NB4 (cell line): ENCODE results near the gene SDHB.

ENCODE experiments used
- MYC ChIP-seq: IDR thresholded peaks from 2 replicates; pipeline ENCODE4 v1.6.1; 2011; ENCODE audit warnings: low read depth, low read length
- TF ChIP-seq, protein P1 (sequence below): IDR thresholded peaks from one replicate; pipeline ENCODE4 v1.5.1; 2012; ENCODE audit warnings: low read depth, low read length

DNA sequence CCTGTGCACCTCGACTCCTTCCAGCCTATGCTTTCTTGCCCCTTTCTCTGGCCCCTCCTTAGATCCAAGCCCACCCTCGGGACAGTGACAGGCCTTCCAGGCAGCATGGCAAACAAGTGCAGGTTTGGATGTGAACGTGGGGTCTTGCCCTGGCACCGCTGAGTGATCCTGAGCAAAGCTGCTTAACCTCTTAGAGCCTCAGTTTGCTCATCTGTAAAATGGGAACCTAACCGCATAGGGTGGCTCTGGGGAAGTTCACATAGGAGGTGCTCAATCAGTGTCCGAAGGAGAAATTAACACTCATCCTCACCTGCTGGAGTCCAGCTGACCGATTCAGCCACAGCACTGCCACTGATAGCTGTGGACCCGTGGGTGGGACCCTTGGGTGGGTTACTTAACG is 80.6 kb downstream of the SDHB start:
- TF ChIP-seq, protein P1, sequence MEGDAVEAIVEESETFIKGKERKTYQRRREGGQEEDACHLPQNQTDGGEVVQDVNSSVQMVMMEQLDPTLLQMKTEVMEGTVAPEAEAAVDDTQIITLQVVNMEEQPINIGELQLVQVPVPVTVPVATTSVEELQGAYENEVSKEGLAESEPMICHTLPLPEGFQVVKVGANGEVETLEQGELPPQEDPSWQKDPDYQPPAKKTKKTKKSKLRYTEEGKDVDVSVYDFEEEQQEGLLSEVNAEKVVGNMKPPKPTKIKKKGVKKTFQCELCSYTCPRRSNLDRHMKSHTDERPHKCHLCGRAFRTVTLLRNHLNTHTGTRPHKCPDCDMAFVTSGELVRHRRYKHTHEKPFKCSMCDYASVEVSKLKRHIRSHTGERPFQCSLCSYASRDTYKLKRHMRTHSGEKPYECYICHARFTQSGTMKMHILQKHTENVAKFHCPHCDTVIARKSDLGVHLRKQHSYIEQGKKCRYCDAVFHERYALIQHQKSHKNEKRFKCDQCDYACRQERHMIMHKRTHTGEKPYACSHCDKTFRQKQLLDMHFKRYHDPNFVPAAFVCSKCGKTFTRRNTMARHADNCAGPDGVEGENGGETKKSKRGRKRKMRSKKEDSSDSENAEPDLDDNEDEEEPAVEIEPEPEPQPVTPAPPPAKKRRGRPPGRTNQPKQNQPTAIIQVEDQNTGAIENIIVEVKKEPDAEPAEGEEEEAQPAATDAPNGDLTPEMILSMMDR: no peak
- TF ChIP-seq MYC: no peak
